Osteoblast (primary cell): ENCODE results near the gene TIMP3. TPM values are rescaled to one million over a fixed set of nuclear protein-coding genes. Genes with fewer than 3 reads are reported as not detected.

Experiments used
- DNase-seq: peaks from one replicate; pipeline ENCODE4 v3.0.0; 2011; ENCODE audit warnings: low spot score, mixed read lengths; ENCODE audit not compliant: insufficient read length; ENCODE audit errors: missing footprints
- H2AFZ ChIP-seq: 2 replicates; pipeline ENCODE4 v1.6.0; 2011; ENCODE audit warnings: mild to moderate bottlenecking, low read length
- H3K27ac ChIP-seq: 2 replicates; pipeline ENCODE4 v1.5.1; 2011; ENCODE audit warnings: mild to moderate bottlenecking, low read depth, low read length, moderate library complexity
- H3K27me3 ChIP-seq: 2 replicates; pipeline ENCODE4 v1.6.0; 2012; ENCODE audit warnings: mild to moderate bottlenecking, control low read depth, inconsistent platforms, low read length, moderate library complexity; ENCODE audit not compliant: insufficient read depth
- H3K36me3 ChIP-seq: 2 replicates; pipeline ENCODE4 v1.5.1; 2011; ENCODE audit warnings: mild to moderate bottlenecking, low read length, control low read depth, moderate library complexity; ENCODE audit not compliant: insufficient read depth
- H3K4me1 ChIP-seq: 2 replicates; pipeline ENCODE4 v1.5.1; 2011; ENCODE audit warnings: mild to moderate bottlenecking, low read length, control low read depth, moderate library complexity; ENCODE audit not compliant: insufficient read depth
- H3K4me2 ChIP-seq: 2 replicates; pipeline ENCODE4 v1.6.0; 2011; ENCODE audit warnings: mild to moderate bottlenecking, low read length; ENCODE audit not compliant: insufficient read depth
- H3K4me3 ChIP-seq: fragments of 200-600 bp; sonication (generic); 3 replicates; pipeline ENCODE4 v1.5.1; 2012; ENCODE audit warnings: mild to moderate bottlenecking, low read length, inconsistent platforms; ENCODE audit not compliant: insufficient read depth
- H3K79me2 ChIP-seq: 2 replicates; pipeline ENCODE4 v1.6.0; 2012; ENCODE audit warnings: mild to moderate bottlenecking, low read length, control low read depth, inconsistent platforms; ENCODE audit not compliant: insufficient read depth
- H3K9me3 ChIP-seq: 2 replicates; pipeline ENCODE4 v1.5.1; 2011; ENCODE audit warnings: low read depth, low read length, control low read depth
- H4K20me1 ChIP-seq: 2 replicates; pipeline ENCODE4 v1.6.0; 2012; ENCODE audit warnings: mild to moderate bottlenecking, low read length, control low read depth; ENCODE audit not compliant: insufficient read depth
- total RNA-seq: library from RNA; depleted of rRNA; stranded (reverse); fragments of >200 nt; gene quantifications from 2 replicates; pipeline ENCODE4 v1.2.3, GENCODE V29; 2012
- TF ChIP-seq, protein P1 (sequence below): IDR thresholded peaks from 2 replicates; pipeline ENCODE4 v1.5.1; 2011; ENCODE audit warnings: mild to moderate bottlenecking, low read depth, low read length, moderate library complexity; ENCODE audit errors: extremely low read depth

Gene TIMP3
- total RNA-seq, 1 donor, result 1,293 TPM

DNA sequence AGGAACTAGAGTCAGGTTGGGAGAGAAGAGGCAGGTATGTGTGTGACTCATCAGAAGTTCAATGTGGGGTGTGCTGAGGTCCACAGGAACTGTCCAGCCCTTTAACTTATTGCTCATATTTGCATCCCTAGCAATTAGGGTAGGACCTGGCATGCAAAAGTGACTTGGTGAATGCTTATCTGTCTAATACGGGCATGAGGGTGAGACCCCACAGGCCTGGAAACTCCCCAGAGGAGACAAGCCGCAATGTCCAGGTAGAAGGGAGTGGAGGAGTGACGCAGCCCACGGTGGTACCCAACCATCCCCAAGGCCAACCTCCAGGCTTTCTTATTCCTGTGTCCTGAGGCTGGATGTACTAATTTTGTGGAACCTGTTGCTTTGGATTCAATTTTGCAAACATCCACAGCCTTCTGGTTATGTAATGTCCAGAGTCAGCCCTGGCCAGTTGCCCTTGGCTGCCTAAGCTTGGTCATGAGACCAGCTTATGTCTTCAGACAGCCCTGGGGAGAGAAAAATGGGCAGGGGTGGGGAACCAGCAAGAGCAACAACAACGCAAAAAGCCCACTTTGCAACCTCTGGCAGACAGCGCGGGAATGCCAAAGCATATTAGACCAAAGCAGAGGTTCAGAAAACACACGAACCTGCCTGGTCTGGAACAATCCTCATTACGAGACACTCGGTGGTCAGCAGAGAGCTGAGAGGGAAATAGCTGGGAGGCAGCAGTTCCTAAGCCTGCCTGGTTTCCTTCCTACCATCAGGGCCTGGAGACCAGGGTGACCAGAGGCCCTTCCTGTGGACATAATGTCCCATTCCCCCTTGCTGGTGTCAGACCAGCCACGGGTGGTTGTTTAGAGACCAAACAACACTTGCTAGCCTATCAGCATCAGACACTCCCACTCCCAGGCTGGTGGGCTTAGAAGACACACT, 49.3 kb downstream of the TIMP3 start:
- no peaks in the 10 kb centered on the region for H3K9me3 ChIP-seq
- TF ChIP-seq, protein P1, sequence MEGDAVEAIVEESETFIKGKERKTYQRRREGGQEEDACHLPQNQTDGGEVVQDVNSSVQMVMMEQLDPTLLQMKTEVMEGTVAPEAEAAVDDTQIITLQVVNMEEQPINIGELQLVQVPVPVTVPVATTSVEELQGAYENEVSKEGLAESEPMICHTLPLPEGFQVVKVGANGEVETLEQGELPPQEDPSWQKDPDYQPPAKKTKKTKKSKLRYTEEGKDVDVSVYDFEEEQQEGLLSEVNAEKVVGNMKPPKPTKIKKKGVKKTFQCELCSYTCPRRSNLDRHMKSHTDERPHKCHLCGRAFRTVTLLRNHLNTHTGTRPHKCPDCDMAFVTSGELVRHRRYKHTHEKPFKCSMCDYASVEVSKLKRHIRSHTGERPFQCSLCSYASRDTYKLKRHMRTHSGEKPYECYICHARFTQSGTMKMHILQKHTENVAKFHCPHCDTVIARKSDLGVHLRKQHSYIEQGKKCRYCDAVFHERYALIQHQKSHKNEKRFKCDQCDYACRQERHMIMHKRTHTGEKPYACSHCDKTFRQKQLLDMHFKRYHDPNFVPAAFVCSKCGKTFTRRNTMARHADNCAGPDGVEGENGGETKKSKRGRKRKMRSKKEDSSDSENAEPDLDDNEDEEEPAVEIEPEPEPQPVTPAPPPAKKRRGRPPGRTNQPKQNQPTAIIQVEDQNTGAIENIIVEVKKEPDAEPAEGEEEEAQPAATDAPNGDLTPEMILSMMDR, result no peak
- peaks cover 96% of the 10 kb centered on the region for H4K20me1 ChIP-seq
- DNase-seq, result no peak
- no peak overlapping the region for H2AFZ ChIP-seq
- H3K4me2 ChIP-seq, result no peak overlapping the region
- no peaks in the 10 kb centered on the region for H3K27me3 ChIP-seq
- H3K4me1 ChIP-seq, result peaks cover 9% of the 10 kb centered on the region
- H3K36me3 ChIP-seq, result peaks cover 95% of the 10 kb centered on the region
- peaks cover 68% of the 10 kb centered on the region for H3K79me2 ChIP-seq
- no peak overlapping the region for H3K4me3 ChIP-seq
- H3K27ac ChIP-seq, result peak overlapping the region; percentile 65

DNA sequence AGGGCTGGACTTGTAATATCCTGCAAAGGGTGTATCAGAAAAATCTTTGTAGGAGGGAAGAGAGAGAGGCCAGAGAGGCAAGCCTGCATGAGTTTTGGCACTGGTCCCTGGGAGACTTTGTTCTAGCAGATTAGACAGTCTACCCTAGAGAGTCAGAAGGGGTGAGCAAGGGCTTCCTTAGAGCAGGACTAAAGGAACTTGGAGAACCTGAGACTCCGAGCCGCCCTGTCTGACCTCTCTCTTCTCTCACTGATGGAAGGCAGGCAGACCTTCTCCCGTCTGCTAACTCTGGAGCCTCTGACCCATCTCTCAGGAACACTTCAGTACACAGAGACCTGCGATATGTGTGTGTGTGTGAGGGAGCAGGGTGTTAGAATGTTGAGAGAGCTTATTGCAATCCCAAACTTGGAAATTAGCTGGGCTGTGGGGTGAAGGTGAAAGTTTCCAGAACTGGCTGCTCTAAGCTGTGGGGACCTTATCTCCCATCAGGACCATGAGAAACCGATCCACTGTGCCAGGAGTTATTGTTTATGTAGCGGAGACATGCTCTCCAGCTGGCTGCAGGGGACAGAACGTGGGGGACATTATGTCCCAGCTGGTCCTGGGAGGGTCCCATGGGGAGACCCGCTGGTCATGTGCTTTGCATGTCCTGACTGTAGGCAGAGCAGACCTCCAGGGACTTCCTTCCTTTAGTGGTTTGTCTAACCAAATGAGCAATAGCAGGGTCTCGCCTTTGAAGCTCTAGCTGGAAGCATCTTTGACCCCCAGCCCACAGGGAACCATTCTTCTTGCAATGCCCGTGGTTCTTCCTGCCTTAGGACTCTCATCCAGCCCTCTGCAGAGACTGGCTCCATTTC, 51.1 kb downstream of the TIMP3 start:
- H3K36me3 ChIP-seq, result peaks cover 97% of the 10 kb centered on the region
- peaks cover 50% of the 10 kb centered on the region for H3K79me2 ChIP-seq
- H3K9me3 ChIP-seq, result no peaks in the 10 kb centered on the region
- H3K27ac ChIP-seq, result peak overlapping the region; percentile 65
- peaks cover 94% of the 10 kb centered on the region for H4K20me1 ChIP-seq
- no peaks in the 10 kb centered on the region for H3K4me1 ChIP-seq
- no peak overlapping the region for H3K4me2 ChIP-seq
- no peak overlapping the region for H3K4me3 ChIP-seq
- no peak for DNase-seq
- H2AFZ ChIP-seq, result no peak overlapping the region
- TF ChIP-seq, protein P1, result no peak
- no peaks in the 10 kb centered on the region for H3K27me3 ChIP-seq

DNA sequence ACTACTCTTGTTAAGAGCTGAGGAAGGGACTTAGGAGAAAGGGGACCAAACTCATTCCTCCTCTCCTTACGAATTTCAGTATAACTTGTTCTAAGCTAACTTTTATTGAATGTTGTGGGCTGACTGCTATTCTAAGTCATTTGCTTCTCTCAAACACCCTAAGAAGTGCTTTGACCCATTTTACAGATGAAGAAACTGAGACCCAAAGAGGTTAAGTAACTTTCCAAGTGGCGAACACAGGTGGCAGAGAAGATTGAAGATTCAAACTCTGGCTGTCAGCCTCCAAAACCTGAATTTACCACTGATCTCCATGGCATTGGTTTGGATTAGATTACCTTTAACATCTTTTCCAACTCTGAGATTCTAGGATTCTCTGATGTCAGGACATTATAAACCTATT, 52.2 kb downstream of the TIMP3 start:
- no peak overlapping the region for H3K4me3 ChIP-seq
- H2AFZ ChIP-seq, result no peak overlapping the region
- peak overlapping the region; percentile 31 for H3K27ac ChIP-seq
- H3K79me2 ChIP-seq, result peaks cover 43% of the 10 kb centered on the region
- no peak overlapping the region for H3K4me2 ChIP-seq
- H3K27me3 ChIP-seq, result no peaks in the 10 kb centered on the region
- H3K9me3 ChIP-seq, result no peaks in the 10 kb centered on the region
- DNase-seq, result no peak
- H3K36me3 ChIP-seq, result peaks cover 99% of the 10 kb centered on the region
- peaks cover 94% of the 10 kb centered on the region for H4K20me1 ChIP-seq
- H3K4me1 ChIP-seq, result no peaks in the 10 kb centered on the region
- TF ChIP-seq, protein P1, result no peak

- Histone ChIP-seq H3K27ac (peak overlapping the region; percentile 31), H2AFZ (no peak overlapping the region), H3K4me2 (no peak overlapping the region), H4K20me1 (peaks cover 92% of the 10 kb centered on the region), H3K36me3 (peaks cover 99% of the 10 kb centered on the region), H3K79me2 (peaks cover 36% of the 10 kb centered on the region), H3K9me3 (no peaks in the 10 kb centered on the region), H3K4me3 (no peak overlapping the region), H3K27me3 (no peaks in the 10 kb centered on the region), H3K4me1 (no peaks in the 10 kb centered on the region)
- TF ChIP-seq, protein P1, result no peak
- DNase-seq, result no peak
Observed at GRCh38 chr22:32854351-32854804, 52.9 kb downstream of the TIMP3 start.
